HCT116 (cell line): ENCODE data around the gene DDR1. TPM values are rescaled to one million over a fixed set of nuclear protein-coding genes. Genes with fewer than 3 reads are reported as not detected.

Source experiments
- ATAC-seq: fragments of 200-7000 bp; cut with Tn5 transposase; 2 replicates; pipeline ENCODE4 v1.9.1; 2020; ENCODE audit warnings: mild to moderate bottlenecking, moderate library complexity
- BruUV-seq: library from RNA; stranded (reverse); fragments of 400-500 nt; replicated peaks from 2 replicates; lab custom pipeline; 2021; lab: Mats Ljungman, UMichigan
- CTCF ChIA-PET: fragments of 300-600 bp; sonication (Branson Sonifier 250); formaldehyde crosslinking; loops from one replicate; lab custom pipeline; 2021; ENCODE audit warnings: antibody characterized with exemption; lab: Charles Lee
- POLR2A ChIA-PET: fragments of 300-600, 350-600 bp; sonication (Branson Sonifier 250); formaldehyde crosslinking; loops from one replicate; lab custom pipeline; 2021; ENCODE audit warnings: antibody characterized with exemption; lab: Charles Lee
- RAD21 ChIA-PET, 2 experiments: fragments of 300-600 bp; sonication (Branson Sonifier 250); formaldehyde crosslinking; loops; one replicate each; lab custom pipeline; 2023; ENCODE audit warnings: low total read pairs in 2 of 2; ENCODE audit not compliant: uncharacterized antibody in 2 of 2, unreplicated experiment in 2 of 2, low non-redundant PET in 1 of 2; lab: Charles Lee
- DNase-seq: peaks from one replicate; pipeline ENCODE4 v3.0.0-alpha.2; 2010; ENCODE audit warnings: low read depth, low spot score
- H2AFZ ChIP-seq: fragments of 200-600 bp; shearing (Covaris generic), sonication (generic); 2 replicates; pipeline ENCODE4 v1.6.1; 2017; ENCODE audit warnings: low read depth, mixed run types, mixed read lengths, antibody characterized with exemption, low read length; ENCODE audit not compliant: poor library complexity, severe bottlenecking
- H3K27ac ChIP-seq: 2 replicates; pipeline ENCODE4 v1.5.1; 2012; ENCODE audit warnings: low read depth, low read length
- H3K27me3 ChIP-seq: fragments of 200-600 bp; sonication (generic); 2 replicates; pipeline ENCODE4 v1.6.1; 2016; ENCODE audit warnings: mixed run types, low read length, mixed read lengths; ENCODE audit not compliant: insufficient read depth
- H3K36me3 ChIP-seq, 2 experiments: fragments of 200-500 bp in 1 of 2; fragments of 200-600 bp in 1 of 2; sonication (Bioruptor generic) in 1 of 2; sonication (generic) in 1 of 2; 2 replicates each; pipeline versions ENCODE4 v1.5.1 to v1.6.1; 2014 to 2016; ENCODE audit warnings: low read length in 2 of 2, inconsistent platforms in 1 of 2, mixed read lengths in 1 of 2, mixed run types in 1 of 2; ENCODE audit not compliant: insufficient read depth in 2 of 2, control insufficient read depth in 1 of 2
- H3K4me1 ChIP-seq, 2 experiments: fragments of 200-600 bp in 1 of 2; sonication (generic) in 1 of 2; 2 replicates each; pipeline versions ENCODE4 v1.5.1 to v1.6.1; 2012 to 2017; ENCODE audit warnings: low read length in 2 of 2, inconsistent platforms in 1 of 2, mild to moderate bottlenecking in 1 of 2, mixed read lengths in 1 of 2, mixed run types in 1 of 2, moderate library complexity in 1 of 2; ENCODE audit not compliant: insufficient read depth in 2 of 2, control insufficient read depth in 1 of 2
- H3K4me2 ChIP-seq: fragments of 200-600 bp; sonication (generic); 2 replicates; pipeline ENCODE4 v1.6.1; 2017; ENCODE audit warnings: mixed run types, low read length, mixed read lengths
- H3K4me3 ChIP-seq, 2 experiments: fragments of 200-600 bp in 1 of 2; sonication (generic) in 1 of 2; replicated peaks in 1 of 2; 2 replicates each; pipeline ENCODE4 v1.5.1; 2011 to 2016; ENCODE audit warnings: low read length in 2 of 2, control low read depth in 1 of 2, low read depth in 1 of 2, mild to moderate bottlenecking in 1 of 2, mixed read lengths in 1 of 2, mixed run types in 1 of 2
- H3K79me2 ChIP-seq: fragments of 200-600 bp; sonication (generic); 2 replicates; pipeline ENCODE4 v1.6.1; 2017; ENCODE audit warnings: mild to moderate bottlenecking, mixed run types, low read length, moderate library complexity, mixed read lengths; ENCODE audit not compliant: insufficient read depth
- H3K9ac ChIP-seq: fragments of 200-600 bp; sonication (generic); 2 replicates; pipeline ENCODE4 v1.6.1; 2016; ENCODE audit warnings: low read length, mixed read lengths
- H3K9me2 ChIP-seq: fragments of 200-600 bp; sonication (generic), shearing (Covaris generic); 2 replicates; pipeline ENCODE4 v1.6.1; 2017; ENCODE audit warnings: mixed run types, mild to moderate bottlenecking, moderate library complexity; ENCODE audit not compliant: insufficient read depth
- H3K9me3 ChIP-seq, 2 experiments: fragments of 200-500 bp in 1 of 2; fragments of 200-600 bp in 1 of 2; sonication (Bioruptor generic) in 1 of 2; sonication (generic) in 1 of 2; 2 replicates each; pipeline ENCODE4 v1.6.1; 2014 to 2017; ENCODE audit warnings: low read length in 2 of 2, mixed read lengths in 2 of 2, inconsistent platforms in 1 of 2, low read depth in 1 of 2, mild to moderate bottlenecking in 1 of 2, mixed run types in 1 of 2, moderate library complexity in 1 of 2; ENCODE audit not compliant: control insufficient read depth in 1 of 2, insufficient read depth in 1 of 2
- H4K20me1 ChIP-seq: fragments of 200-600 bp; sonication (generic), shearing (Covaris generic); 2 replicates; pipeline ENCODE4 v1.6.1; 2017; ENCODE audit warnings: mixed run types, mild to moderate bottlenecking, moderate library complexity; ENCODE audit not compliant: insufficient read depth
- CEBPB ChIP-seq: IDR thresholded peaks from 2 replicates; pipeline ENCODE4 v1.6.1; 2012; ENCODE audit warnings: low read depth
- JUND ChIP-seq: IDR thresholded peaks from 2 replicates; pipeline ENCODE4 v1.6.1; 2012
- RAD21 ChIP-seq: IDR thresholded peaks from 2 replicates; pipeline ENCODE4 v1.6.1; 2012; ENCODE audit warnings: low read depth, mild to moderate bottlenecking
- SRF ChIP-seq: IDR thresholded peaks from 2 replicates; pipeline ENCODE4 v1.6.1; 2012; ENCODE audit warnings: low read depth
- ZNF274 ChIP-seq: fragments of 200-500 bp; sonication (Bioruptor generic); IDR thresholded peaks from 2 replicates; pipeline ENCODE4 v1.6.1; 2014; ENCODE audit warnings: mild to moderate bottlenecking, low read depth, low read length, inconsistent platforms
- intact Hi-C: fragments of 100-400 bp; cut with micrococcal nuclease; formaldehyde crosslinking; loops from 2 replicates; pipeline ENCODE4 v1.10.0; 2022
- total RNA-seq: library from RNA; stranded (reverse); gene quantifications from one replicate; pipeline ENCODE4 v1.2.1, GENCODE V29; 2021; ENCODE audit not compliant: unreplicated experiment
- TF ChIP-seq, protein P1 (sequence below), 3 experiments: fragments of 200-600 bp in 1 of 3; sonication (generic) in 1 of 3; IDR thresholded peaks in 2 of 3; conservative IDR thresholded peaks in 1 of 3; 2 replicates each; pipeline ENCODE4 v1.5.1; 2012 to 2017; ENCODE audit warnings: low read depth in 2 of 3, low read length in 2 of 3, antibody characterized with exemption in 1 of 3, borderline replicate concordance in 1 of 3, control low read depth in 1 of 3, mild to moderate bottlenecking in 1 of 3, mixed read lengths in 1 of 3, mixed run types in 1 of 3, moderate library complexity in 1 of 3; ENCODE audit not compliant: insufficient read depth in 1 of 3
- TF ChIP-seq, protein P2 (sequence below): IDR thresholded peaks from 2 replicates; pipeline ENCODE4 v1.6.1; 2012
- TF ChIP-seq, protein P3 (sequence below): IDR thresholded peaks from 2 replicates; pipeline ENCODE4 v1.6.1; 2012; ENCODE audit warnings: low read depth

The DDR1 gene
- total RNA-seq, 1 experiment from 2014 or later, result 211 TPM

GRCh38 chr6:30875244-30876038, 8.9 kb upstream of the DDR1 start:
- POLR2A ChIA-PET, result interaction anchor here (0.7 to 1.5 kb wide), 5 partner anchors 9 to 132 kb away, joined by 3 to 4 read pairs (median 3); partner anchors contain the start of gene DDR1
- ATAC-seq (no peak), DNase-seq (no peak)
- no peak overlapping the region for H2AFZ ChIP-seq
- peak overlapping the region; percentile 20; the same call in 1 of the 2 replicates for H3K27ac ChIP-seq
- H3K9me3 ChIP-seq, result peaks cover 4 to 7% of the 10 kb centered on the region in 2 experiments; a peak in 2 of 4 replicates
- TF ChIP-seq CEBPB, result no peak
- no peak for TF ChIP-seq RAD21
- TF ChIP-seq, protein P1, sequence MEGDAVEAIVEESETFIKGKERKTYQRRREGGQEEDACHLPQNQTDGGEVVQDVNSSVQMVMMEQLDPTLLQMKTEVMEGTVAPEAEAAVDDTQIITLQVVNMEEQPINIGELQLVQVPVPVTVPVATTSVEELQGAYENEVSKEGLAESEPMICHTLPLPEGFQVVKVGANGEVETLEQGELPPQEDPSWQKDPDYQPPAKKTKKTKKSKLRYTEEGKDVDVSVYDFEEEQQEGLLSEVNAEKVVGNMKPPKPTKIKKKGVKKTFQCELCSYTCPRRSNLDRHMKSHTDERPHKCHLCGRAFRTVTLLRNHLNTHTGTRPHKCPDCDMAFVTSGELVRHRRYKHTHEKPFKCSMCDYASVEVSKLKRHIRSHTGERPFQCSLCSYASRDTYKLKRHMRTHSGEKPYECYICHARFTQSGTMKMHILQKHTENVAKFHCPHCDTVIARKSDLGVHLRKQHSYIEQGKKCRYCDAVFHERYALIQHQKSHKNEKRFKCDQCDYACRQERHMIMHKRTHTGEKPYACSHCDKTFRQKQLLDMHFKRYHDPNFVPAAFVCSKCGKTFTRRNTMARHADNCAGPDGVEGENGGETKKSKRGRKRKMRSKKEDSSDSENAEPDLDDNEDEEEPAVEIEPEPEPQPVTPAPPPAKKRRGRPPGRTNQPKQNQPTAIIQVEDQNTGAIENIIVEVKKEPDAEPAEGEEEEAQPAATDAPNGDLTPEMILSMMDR (IDR thresholded peaks at IDR 0.05 in 2 of 3, conservative IDR thresholded peaks at IDR 0.05 in 1 of 3; ENCODE audit: borderline replicate concordance in 1 of 3, insufficient read depth in 1 of 3, low read depth in 2 of 3, low read length in 2 of 3), result no peak
- TF ChIP-seq, protein P2, sequence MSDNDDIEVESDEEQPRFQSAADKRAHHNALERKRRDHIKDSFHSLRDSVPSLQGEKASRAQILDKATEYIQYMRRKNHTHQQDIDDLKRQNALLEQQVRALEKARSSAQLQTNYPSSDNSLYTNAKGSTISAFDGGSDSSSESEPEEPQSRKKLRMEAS, result no peak
- TF ChIP-seq, protein P3, sequence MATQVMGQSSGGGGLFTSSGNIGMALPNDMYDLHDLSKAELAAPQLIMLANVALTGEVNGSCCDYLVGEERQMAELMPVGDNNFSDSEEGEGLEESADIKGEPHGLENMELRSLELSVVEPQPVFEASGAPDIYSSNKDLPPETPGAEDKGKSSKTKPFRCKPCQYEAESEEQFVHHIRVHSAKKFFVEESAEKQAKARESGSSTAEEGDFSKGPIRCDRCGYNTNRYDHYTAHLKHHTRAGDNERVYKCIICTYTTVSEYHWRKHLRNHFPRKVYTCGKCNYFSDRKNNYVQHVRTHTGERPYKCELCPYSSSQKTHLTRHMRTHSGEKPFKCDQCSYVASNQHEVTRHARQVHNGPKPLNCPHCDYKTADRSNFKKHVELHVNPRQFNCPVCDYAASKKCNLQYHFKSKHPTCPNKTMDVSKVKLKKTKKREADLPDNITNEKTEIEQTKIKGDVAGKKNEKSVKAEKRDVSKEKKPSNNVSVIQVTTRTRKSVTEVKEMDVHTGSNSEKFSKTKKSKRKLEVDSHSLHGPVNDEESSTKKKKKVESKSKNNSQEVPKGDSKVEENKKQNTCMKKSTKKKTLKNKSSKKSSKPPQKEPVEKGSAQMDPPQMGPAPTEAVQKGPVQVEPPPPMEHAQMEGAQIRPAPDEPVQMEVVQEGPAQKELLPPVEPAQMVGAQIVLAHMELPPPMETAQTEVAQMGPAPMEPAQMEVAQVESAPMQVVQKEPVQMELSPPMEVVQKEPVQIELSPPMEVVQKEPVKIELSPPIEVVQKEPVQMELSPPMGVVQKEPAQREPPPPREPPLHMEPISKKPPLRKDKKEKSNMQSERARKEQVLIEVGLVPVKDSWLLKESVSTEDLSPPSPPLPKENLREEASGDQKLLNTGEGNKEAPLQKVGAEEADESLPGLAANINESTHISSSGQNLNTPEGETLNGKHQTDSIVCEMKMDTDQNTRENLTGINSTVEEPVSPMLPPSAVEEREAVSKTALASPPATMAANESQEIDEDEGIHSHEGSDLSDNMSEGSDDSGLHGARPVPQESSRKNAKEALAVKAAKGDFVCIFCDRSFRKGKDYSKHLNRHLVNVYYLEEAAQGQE, result no peak
- TF ChIP-seq JUND, result no peak
- no peak for TF ChIP-seq SRF
- no peak for TF ChIP-seq ZNF274
- H3K4me1 ChIP-seq, result peaks cover 20 to 40% of the 10 kb centered on the region in 2 experiments; a peak in 3 of 4 replicates
- CTCF ChIA-PET, result interaction anchor here (5.3 kb wide), 1 partner anchor 47 kb away, joined by 34 read pairs; no protein-coding TSS in a partner anchor
- H4K20me1 ChIP-seq, result no peaks in the 10 kb centered on the region
- intact Hi-C loops, result no loop called here
- no peaks in the 10 kb centered on the region for H3K27me3 ChIP-seq
- H3K4me2 ChIP-seq, result peak overlapping the region; percentile 31
- H3K79me2 ChIP-seq, result no peaks in the 10 kb centered on the region
- BruUV-seq, result no TSS peak
- H3K36me3 ChIP-seq, result no peaks in the 10 kb centered on the region
- RAD21 ChIA-PET, result no interaction called here
- no peaks in the 10 kb centered on the region for H3K9me2 ChIP-seq
- no peak overlapping the region for H3K4me3 ChIP-seq
- no peak overlapping the region for H3K9ac ChIP-seq
